HG03565 (cell line): ENCODE data around the gene TMEM132D.

ENCODE experiments used
- ATAC-seq: cut with Tn5 transposase; IDR thresholded peaks from one replicate; pipeline ENCODE4 v1.9.1; 2021; ENCODE audit warnings: mild to moderate bottlenecking, moderate library complexity; ENCODE audit not compliant: unreplicated experiment

Gene TMEM132D

DNA sequence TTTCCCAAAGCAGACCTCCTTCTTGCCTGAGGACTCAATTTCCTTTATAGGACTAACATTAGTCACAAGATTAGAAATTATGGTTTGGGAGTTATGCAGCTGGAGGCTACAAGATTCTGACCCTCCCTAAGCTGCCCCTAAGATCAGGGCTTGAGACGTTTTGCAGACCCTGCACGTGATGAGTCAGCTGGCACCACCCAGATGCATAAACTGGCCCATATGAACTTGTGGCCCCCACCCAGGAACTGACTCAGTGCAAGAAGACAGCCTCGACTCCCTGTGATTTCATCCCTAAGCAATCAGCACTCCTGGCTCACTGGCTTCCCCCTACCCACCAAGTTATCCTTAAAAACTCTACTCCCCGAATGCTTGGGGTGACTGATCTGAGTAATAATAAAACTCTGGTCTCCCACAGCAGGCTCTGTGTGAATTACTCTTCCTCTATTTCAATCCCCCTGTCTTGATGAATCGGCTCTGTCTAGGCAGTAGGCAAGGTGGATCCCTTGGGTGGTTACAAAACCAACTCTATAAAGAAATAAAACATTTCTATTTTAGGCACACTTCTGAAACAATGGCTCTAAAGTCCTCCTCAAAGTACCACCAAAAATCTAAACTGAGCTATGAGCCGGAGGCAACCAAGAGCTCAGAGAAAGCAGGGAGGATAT is 233.4 kb downstream of the TMEM132D start:
- ATAC-seq: no peak

DNA sequence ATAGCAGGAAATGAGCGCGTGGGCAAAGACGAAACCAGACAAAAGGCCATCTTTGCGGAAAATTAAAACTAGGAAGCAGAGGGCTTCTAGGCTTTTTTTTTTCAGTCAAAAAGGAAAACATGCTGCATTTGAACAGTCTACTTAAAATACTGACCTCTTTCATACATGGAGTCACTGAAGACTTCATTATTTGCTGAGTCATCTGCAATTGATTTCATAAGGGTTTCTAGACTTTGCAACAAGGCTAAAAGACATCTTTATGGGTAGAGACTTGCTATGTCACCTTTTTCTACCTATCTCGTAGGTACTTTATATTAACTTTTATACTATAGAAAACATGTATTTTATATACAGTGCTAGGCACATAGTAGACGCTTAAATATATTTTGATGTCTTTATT is 238.4 kb downstream of the TMEM132D start:
- ATAC-seq: no peak

DNA sequence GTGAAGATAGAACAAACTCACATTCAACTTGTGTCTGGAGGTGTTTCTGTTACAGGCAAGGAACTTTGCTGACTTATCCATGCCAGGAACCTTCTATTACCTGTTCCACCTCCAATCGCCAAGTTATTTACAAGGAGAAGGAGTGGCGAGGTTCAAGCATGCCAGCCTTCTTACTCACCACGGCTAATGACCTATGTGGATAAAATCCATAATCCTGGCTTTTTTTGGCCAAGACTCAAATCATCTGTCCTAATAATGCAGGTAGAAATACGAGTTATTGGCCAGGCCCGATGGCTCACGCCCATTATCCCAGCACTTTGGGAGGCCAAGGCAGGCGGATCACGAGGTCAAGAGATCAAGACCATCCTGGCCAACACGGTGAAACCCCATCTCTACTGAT is 241.6 kb downstream of the TMEM132D start:
- ATAC-seq: no peak

DNA sequence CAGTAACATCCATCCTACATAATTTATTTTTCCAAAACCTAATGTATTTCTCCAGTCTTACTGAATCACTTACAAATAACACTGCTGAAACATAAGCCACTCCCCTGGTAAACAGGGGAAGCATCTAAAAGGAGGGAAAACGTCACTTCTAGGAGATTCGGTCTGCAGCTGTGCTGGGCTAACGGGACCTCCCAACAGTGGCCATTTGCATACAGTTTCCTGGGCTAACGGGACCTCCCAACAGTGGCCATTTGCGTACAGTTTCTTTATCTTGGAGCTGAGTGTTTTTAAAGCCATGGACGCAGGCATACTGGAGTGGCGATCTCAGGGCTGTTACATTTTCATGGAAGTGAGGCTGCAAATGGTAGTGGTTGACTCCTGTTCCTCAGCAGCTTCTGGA is 242.9 kb downstream of the TMEM132D start:
- ATAC-seq: no peak

DNA sequence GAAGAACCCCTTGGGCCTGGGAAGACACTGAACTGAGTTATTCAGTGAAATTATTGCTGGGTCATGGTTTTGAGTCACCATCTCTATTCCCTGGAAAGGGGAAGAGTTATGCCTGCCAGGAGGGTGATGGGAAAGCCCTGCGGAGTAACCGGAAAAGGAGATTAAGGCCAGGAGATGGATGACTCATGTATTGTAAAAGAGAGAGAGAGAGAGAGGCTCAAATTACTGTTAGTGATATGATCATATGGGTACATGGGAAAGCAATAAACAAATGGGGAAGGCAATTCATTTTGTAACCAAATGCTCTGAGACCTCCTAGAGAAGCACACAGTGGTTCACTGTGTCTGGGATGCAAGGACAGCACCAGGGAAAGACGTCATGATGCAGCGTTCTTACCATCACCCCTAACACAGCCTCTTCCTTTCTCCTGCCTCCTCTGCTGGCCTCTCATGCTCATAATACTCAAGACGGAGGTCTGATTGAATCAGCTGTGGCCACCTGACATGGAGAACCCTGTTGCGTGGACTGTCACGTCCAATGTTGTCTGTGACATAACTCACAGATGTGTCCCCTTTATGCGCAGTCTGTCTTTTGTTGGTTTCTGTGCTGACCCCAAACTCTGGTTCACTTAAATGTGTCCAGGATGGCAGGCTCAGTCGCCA is 243.7 kb downstream of the TMEM132D start:
- no peak for ATAC-seq

DNA sequence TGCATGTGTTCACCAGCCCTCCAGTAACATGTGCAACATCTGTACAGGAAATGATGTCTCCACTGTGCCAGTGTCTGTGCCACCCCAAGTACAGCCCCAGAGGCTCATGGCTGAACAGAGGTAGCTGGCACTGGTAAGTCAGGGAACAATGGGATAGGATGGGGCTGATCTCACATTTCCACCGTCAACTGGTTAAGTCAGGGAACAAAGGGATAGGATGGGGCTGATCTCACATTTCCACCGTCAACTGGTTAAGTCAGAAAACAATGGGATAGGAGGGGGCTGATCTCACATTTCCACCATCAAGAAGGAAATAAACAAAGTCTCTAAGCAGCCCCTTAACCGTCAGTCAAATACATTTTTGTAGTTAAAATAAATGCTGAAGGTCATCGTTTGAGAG is 246.6 kb downstream of the TMEM132D start:
- ATAC-seq: no peak

DNA sequence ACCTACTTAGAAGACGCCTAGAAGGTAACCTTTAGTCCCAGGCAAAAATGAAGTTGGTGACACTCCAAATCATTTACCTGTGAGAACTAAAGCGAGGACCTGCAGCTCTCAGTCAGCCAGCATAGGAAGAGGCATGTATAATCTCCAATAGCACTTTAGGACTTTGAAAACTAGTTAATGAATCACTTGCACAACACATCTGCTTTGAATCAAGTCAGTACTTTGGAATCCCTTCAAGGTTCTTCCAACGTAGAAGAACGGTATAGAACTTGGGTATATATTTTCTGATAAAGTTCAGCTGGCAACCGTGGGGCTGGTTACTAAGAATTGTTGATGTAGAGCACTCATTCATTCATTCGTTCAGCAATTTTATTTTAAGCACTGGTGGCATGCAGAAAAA is 251.9 kb downstream of the TMEM132D start:
- no peak for ATAC-seq

DNA sequence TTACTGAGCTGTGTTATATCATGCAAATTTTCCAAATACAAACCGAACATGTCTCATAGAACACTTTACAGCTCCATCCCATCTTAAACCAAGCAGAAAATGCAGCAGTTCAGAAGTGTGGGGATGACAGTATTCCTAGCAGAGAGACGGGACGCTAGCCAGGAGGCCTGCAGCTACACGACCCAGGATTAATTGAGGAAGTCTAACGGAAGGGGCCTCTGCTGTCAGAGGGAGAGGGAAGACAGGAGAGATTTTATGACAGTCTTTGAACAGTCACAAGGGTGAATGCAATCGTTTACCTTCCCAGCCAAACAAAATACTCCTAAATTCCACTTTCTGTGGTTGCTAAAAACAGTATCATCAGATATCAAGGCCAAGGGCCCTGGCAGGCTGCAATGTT is 261.9 kb downstream of the TMEM132D start:
- no peak for ATAC-seq

DNA sequence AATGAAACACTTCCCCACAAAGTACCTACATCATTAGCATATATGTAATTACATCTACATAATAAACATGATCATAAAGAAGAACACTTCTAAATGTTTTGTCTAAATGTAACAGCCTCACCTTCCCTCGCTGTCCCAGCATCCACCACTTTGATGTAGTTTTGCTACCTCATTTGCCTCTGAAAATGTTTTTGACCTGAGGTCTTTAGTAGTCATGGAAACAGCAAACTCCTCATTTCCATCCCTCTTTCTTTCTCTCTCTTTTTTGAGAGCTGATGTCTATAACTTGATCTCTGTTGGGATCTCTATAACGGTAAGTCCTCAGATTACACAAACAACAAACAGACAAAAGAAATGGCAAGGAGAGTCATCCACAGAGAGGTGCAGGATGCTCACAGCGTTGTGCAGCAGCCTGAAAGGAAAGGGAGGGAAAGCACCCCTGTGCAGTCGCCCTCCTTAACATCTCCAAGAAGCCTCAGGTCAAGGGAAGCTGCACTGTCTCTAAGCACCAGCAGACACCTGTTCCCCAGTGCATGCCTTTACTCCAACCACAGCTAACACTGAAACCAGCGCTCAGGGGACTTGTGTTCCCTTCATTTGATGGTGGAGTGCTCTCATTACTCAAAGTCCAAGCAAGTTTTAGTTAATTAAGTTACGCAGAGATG is 268.7 kb downstream of the TMEM132D start:
- ATAC-seq: no peak

DNA sequence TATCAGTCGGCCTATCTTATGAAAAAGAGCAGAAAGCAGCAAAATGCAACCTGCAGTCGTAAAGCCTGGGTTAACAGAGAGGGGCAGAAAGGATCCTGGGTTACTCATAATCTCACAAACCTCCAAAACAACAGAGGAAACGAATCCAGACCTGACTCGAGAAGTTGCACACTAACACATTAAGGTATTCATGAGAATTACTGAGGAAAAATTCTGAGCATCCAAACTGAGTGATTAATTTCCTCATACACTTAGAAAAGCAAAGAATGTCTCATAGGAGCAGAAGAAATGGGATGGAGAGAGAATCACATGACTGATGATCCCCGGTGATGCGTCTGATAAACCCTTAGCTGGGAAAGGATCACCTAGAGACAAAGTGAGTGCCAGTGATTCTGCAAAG is 272.5 kb downstream of the TMEM132D start:
- ATAC-seq: no peak

DNA sequence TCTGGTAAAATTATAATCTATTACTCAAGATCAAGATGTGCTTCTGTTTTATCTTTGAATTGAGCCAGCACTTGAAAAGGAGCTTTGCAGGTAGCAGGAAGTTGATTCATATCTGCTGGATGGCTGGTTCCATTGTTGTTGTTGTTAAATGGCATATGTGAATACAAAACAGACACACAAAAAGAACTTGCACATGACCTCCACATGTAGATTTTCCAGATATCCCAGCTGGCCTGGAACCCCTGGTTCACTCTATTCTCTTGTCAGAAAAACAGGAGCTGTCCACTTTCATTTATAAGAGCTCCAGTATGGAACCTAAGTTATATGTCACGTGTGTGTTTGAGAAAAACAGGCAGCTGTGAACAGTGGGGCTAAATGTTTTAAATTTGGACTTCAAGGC is 273.9 kb downstream of the TMEM132D start:
- no peak for ATAC-seq

DNA sequence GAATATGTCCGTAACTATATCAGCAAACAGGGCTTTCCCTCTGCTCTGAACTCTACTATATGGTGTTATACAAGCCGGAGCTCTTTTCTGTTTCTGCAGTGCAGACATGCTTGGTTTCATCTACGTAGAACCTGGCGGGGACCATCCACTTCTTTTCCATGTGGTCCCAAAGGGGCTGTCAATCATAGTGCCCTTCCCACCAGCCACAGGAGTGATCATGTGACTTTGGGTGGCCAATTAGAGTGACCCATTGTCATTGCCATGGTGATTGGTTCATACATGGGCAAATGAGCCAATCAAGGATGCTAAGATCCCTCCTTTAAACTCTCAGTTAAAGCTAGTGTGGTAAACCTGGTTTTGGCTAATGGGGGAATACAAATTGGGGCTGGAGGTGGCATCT is 281.3 kb downstream of the TMEM132D start:
- ATAC-seq: no peak

DNA sequence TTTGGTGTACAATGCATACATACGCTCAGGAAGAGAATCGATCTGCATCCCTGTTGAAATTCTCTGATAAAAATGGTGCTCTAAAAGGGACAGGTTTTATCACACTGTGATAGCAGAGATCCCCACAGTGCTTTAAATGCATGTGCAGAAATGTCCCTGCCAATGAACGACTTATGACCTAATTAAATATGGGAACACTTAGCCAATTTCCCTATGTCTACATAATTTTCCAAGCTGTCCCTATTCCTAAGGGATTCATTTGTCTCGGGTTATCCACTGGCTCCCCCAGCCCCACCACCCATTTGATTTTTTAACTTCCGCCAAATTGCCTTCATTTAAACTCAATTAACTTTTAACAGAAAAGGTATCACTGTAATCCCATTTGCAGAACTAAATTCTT is 284.6 kb downstream of the TMEM132D start:
- no peak for ATAC-seq

DNA sequence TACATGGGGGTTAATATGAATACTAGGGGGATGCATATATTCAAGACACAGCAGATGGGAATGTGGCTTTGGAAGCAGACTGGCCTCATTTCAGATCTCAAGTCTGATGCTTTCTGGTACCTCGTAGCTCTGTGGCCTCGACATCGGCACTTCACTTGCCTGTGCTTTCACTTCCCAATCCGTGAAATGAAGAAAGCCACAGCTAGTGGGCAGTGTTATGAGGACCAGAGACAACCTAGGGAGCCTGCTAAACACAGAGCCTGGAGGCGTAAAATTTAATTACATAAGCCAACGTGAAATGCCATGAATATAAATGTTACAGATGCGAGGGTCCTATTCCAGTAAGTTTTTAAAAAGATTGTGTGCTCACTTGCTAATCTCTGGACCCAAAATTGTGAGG is 286.0 kb downstream of the TMEM132D start:
- no peak for ATAC-seq

DNA sequence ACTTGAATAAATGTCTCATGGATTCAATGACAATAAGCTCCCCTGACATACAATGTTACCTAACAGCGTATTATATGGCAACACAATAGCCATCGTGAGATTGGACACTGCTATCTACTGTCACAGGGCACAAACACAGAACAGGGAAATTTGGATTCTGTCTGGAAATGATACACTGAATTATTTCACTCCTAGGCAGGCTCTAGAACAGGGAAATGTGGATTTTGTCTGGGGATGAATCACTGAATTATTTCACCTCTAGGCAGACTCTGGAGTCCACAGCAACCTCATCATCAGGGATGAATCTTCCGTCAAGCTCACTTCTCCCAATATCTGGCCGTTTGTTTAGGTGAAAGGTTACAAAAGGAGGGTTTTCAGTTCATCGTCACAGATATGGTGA is 288.8 kb downstream of the TMEM132D start:
- ATAC-seq: no peak

DNA sequence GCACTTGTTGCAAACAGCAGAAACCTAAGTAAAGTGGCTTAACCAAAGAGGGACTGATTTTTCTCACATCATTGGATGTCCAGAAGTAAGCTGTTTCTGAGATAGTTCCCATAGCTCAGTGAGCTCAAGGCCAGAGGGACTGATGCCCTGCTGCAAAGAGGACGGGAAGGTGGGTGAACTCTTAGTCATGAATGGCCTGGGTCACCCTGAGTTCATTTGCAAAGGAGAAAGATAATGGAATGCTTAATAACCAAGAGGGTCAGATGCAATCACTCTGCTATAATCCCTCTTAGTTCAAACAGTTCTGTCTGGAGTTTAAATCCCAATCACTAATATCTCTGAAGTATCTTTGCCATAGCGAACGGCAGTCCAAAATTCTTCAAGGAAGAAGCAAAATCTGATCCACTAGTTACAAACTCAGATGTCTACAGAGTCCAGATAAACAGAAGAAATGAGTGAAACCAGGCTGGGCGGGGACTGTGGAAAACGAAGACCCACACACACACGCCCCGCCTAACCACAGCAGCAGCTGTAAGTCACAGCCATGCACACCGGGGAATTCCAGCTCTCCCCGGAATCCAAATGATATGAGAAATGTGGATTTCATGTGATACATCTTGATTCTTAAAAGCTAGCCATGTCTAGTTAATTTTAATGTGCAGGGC is 289.5 kb downstream of the TMEM132D start:
- no peak for ATAC-seq

DNA sequence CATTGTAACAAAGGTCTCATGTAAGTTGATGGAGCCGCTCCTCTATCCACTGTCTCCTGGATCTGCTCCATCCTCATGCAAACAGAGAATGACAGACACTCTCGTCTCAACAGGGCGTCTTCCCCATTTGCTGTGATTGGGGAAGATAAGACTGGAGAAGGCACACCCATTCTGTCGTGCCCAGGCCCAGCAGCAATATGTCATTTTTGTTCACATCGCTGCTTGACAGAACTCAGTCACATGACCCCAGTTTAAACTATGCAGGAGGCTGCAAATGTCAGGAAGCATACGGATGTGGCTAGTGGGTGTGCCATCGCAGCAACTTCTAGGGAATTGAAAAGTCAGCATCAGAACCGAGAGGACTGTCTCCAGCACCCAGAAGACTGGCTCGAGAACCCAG is 290.5 kb downstream of the TMEM132D start:
- no peak for ATAC-seq

DNA sequence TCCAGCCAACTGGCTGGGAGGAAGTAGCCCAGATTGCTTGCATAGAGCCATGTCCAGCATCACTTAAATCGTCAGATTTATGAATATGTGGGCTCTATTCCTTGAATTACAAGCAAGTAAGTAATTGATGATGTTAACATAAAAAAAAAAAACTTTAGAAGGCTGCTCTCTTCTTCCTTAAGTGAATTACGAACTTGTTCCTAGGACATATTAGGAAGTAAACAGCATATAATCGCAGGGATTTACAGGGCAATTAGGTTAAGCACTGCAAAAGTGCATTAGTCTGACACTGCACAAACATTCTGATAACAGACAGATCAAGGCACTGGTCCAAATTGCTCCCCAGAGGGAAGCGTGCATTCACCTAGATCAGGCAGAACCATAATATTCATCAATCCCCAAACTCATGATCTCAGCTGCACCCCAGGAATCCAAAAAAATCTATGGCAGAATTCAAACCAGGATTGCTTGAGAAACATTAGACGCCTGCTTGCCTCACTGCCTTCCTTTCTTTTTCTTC is 293.2 kb downstream of the TMEM132D start:
- ATAC-seq: no peak

DNA sequence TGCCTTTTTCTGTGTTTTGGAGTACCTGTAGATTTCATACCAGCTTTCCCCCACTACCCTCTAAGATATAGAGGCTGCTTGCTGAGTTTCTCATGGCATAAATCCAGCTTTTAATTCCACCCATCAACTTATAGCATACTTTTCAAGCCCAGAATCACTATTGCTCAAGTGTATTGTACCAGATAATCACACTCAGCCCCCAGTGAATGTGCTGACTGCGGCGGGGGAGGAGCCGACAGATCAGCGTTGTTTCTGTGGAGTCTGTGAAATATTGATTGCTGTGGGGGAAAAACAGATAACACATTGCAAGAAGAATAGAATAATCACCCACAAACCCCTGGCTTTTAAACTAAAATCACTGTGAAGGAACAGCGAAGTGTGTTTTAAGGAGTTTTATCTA is 296.1 kb downstream of the TMEM132D start:
- ATAC-seq: no peak

DNA sequence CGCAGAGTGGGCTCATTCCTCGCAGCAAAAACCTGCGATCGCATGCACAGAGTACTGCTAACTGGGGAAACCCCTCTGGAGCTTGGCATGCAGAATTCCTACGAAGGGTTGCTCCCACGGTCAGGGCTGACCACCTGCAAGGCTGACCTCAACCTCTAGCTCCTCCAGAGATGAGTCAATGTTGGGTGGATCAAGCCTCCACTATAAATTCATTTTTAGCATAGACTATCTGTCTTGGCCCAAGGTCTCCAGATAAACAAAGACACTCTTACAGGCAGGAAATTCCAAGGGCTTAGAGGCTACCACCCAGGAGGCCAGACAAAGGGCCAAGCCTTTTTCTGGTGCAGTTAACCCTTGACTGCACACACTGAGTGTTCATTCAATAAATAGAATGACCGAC is 296.5 kb downstream of the TMEM132D start:
- no peak for ATAC-seq

DNA sequence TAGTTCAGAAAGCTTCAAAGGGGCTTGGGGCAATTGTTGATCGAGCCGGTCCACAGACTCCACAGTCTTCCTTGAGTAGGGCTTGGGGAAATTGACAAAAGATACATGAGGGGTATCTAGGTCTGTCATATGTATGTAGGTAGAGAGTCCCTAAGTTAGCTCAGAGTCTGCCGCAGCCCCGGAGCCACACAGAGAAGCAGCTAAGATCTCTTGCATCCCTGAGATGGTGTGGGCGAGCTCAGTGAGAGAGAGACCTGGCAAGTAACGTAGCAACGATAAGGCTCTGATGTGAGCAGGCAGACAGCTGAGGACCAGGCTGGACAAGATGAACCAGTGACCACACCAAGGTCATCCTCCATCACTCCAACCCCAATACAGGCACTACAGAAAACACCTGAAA is 297.6 kb downstream of the TMEM132D start:
- no peak for ATAC-seq

DNA sequence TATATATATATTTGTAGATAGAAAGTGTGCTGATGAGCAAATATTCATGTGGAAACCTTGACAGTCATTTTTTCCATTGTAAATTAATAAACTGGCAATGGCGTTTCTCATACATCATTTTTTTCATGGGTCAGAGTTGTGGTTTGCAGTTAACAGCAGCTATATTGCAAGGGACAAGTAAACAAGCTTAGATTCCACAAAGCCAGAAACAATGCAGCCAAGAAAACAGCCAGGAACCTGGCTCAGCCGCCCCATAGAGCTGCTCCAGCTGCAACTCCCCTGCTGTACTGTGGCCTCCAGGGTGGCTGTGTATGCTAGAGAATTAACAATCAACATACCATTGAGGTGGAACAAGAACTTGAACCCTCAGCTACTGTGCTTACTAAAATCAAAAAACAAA is 298.2 kb downstream of the TMEM132D start:
- no peak for ATAC-seq
